Large intestine (tissue), 3 donors: ENCODE measurements around the gene PLOD2. TPM values are rescaled to one million over a fixed set of nuclear protein-coding genes. Genes with fewer than 3 reads are reported as not detected.
"Not testable (repeated sequence)": the region's sequence is repeated elsewhere in the genome, so short reads cannot be mapped to it uniquely, and the experiment has no call there.

Source experiments
- DNase-seq, 2 donors: peaks; one replicate each; pipeline versions ENCODE4 v3.0.0 to v3.0.0-alpha.2; 2013
- H3K27ac ChIP-seq: one replicate; pipeline ENCODE4 v1.5.1; 2013; ENCODE audit warnings: low read length
- H3K27me3 ChIP-seq: 2 replicates; pipeline ENCODE4 v1.6.1; 2013; ENCODE audit warnings: low read length; ENCODE audit not compliant: control insufficient read depth, insufficient read depth
- H3K36me3 ChIP-seq: 2 replicates; pipeline ENCODE4 v1.6.1; 2013; ENCODE audit warnings: low read length; ENCODE audit not compliant: control insufficient read depth, insufficient read depth
- H3K4me1 ChIP-seq: one replicate; pipeline ENCODE4 v1.6.1; 2013; ENCODE audit warnings: low read length; ENCODE audit not compliant: control insufficient read depth, insufficient read depth
- H3K4me3 ChIP-seq: one replicate; pipeline ENCODE4 v1.5.1; 2013; ENCODE audit warnings: low read length
- H3K9me3 ChIP-seq: one replicate; pipeline ENCODE4 v1.6.1; 2013; ENCODE audit warnings: mild to moderate bottlenecking, low read depth, low read length, moderate library complexity; ENCODE audit not compliant: control insufficient read depth
- WGBS: methylation state at CpG from one replicate; pipeline ENCODE4 v1.1.5; 2013; ENCODE audit warnings: low lambda C conversion rate; ENCODE audit not compliant: insufficient coverage; 5-methylcytosine and 5-hydroxymethylcytosine counted together
- polyA plus RNA-seq: library from polyadenylated mRNA; unstranded; fragments of 120-200 nt; gene quantifications from one replicate; pipeline ENCODE4 v1.2.1, GENCODE V29; 2013

The PLOD2 gene
- polyA plus RNA-seq, 1 donor, result 92.2 TPM

DNA sequence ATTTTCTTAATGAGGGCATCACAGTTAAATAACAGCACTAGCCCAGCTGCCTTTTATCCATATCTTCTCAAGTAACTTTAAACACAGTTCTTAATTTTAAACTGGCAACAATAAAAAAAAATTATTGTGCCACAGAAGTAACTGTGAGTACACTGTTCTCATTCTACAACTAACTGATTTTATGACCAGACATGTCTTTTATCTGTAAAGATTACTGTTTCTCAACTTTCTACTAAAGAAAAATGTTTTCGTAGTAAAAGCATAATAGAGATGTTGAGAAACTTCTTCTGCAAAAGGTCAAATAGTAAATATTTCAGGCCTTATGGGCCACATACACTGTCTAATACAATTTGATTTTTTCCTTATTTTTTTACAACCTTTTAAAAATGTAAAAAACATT, 32.0 kb downstream of the PLOD2 start:
- Histone ChIP-seq H3K4me3 (no peak overlapping the region), H3K27ac (peak overlapping the region; percentile 5), H3K4me1 (peaks cover 12% of the 10 kb centered on the region), H3K9me3 (no peaks in the 10 kb centered on the region), H3K36me3 (no peaks in the 10 kb centered on the region), H3K27me3 (no peaks in the 10 kb centered on the region)
- peak in 1 of 2 donors; percentile 23 for DNase-seq
- WGBS, result 0% methylated on average over 1 of the region's 1 CpG

DNA sequence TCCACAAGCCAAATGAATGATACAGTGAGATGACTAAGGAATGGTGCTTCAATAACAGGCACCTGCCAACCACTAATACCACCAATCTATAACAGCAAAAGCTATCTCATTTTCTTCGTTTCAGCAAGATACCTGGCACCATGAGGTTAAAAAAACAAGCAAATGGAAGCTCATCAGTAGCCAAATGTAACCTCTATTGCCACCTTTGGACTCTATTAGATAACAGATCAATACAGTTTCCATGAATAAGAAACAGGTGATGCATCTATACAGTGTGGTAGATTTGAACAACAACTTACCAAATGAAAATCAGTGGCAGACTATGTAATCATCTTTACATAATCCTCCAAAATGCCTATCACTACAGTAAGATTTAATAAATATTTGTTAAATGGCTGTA, 32.8 kb downstream of the PLOD2 start:
- no CpG with 5 or more reads among the region's 1 CpG for WGBS
- H3K36me3 ChIP-seq, result no peaks in the 10 kb centered on the region
- H3K4me3 ChIP-seq, result no peak overlapping the region
- no peaks in the 10 kb centered on the region for H3K27me3 ChIP-seq
- H3K27ac ChIP-seq, result no peak overlapping the region
- H3K9me3 ChIP-seq, result no peaks in the 10 kb centered on the region
- peaks cover 12% of the 10 kb centered on the region for H3K4me1 ChIP-seq
- DNase-seq, result no peak

GRCh38 chr3:146125951-146126350, 35.0 kb downstream of the PLOD2 start:
- H3K4me3 ChIP-seq, result no peak overlapping the region
- no peak overlapping the region for H3K27ac ChIP-seq
- H3K27me3 ChIP-seq, result no peaks in the 10 kb centered on the region
- H3K36me3 ChIP-seq, result peaks cover 11% of the 10 kb centered on the region
- DNase-seq, result no peak
- H3K9me3 ChIP-seq, result no peaks in the 10 kb centered on the region
- peaks cover 12% of the 10 kb centered on the region for H3K4me1 ChIP-seq

GRCh38 chr3:146124126-146124801, 36.7 kb downstream of the PLOD2 start:
- WGBS, result 73% methylated on average over 5 of the region's 6 CpGs
- DNase-seq, result no peak
- H3K4me1 ChIP-seq, result peaks cover 7% of the 10 kb centered on the region

DNA sequence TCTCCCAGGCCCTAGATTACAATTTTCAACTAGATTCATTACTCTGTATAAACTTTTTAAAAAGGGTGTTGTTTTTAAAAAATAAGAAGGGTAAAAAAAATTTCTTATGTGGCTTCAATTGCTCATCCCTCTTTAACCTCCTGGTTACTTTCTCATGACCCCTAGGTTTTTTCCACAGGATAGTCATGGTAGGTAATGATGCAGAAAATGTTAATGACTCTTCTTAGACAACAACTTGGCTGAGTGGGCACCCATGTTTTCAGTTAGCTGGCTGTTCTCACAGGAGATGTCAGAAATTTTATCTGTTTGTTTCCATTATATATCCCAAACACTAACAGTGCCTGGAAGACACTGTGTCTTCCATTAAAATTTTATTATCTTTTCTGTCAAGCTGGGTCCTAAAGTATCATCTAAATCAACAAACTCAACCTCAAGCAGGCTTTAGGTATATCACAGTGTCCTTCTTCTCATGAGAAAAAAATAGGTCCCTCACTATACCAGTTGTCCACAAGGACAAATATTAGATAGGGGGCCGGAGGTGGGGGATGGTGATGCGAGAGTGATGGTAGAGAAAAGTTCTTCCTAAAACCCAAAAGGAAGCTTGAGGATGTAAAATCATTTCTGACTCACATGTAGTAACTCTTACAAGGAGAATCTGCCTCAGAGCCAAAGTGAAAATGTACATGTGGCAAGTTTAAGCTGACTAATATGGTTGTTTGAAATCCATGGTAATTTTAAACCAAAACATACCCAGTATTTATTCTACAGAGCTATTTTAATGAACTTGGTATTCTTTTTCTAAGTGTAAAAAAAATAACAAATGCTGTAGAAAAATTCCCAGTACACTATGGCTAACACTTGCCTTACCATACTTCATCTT, 43.3 kb downstream of the PLOD2 start:
- DNase-seq, result no peak
- 100% methylated on average over 2 of the region's 2 CpGs for whole genome bisulfite sequencing
- no peak overlapping the region for H3K4me3 ChIP-seq
- H3K9me3 ChIP-seq, result peaks cover 4% of the 10 kb centered on the region
- no peaks in the 10 kb centered on the region for H3K27me3 ChIP-seq
- no peak overlapping the region for H3K27ac ChIP-seq
- H3K4me1 ChIP-seq, result no peaks in the 10 kb centered on the region
- peaks cover 30% of the 10 kb centered on the region for H3K36me3 ChIP-seq

More at GRCh38 chr3:146124126-146124801, 36.7 kb downstream of the PLOD2 start:
- Histone ChIP-seq H3K9me3 (no peaks in the 10 kb centered on the region), H3K27me3 (no peaks in the 10 kb centered on the region), H3K36me3 (peaks cover 13% of the 10 kb centered on the region), H3K4me3 (no peak overlapping the region), H3K27ac (no peak overlapping the region)

- no peak overlapping the region for H3K4me3 ChIP-seq
- H3K9me3 ChIP-seq, result peaks cover 4% of the 10 kb centered on the region
- WGBS, result 71% methylated on average over 1 of the region's 1 CpG
- no peaks in the 10 kb centered on the region for H3K4me1 ChIP-seq
- peaks cover 17% of the 10 kb centered on the region for H3K36me3 ChIP-seq
- no peak overlapping the region for H3K27ac ChIP-seq
- no peak for DNase-seq
- H3K27me3 ChIP-seq, result no peaks in the 10 kb centered on the region
Observed at GRCh38 chr3:146115619-146116018, 45.4 kb downstream of the PLOD2 start.

- not testable (repeated sequence) for H3K27me3 ChIP-seq, H3K4me1 ChIP-seq
- WGBS, result no CpG with 5 or more reads among the region's 12 CpGs
Observed at GRCh38 chr3:146113804-146114203, 47.2 kb downstream of the PLOD2 start.

GRCh38 chr3:146111337-146111736, 49.6 kb downstream of the PLOD2 start:
- H3K4me1 ChIP-seq, result no peaks in the 10 kb centered on the region
- no peak for DNase-seq
- H3K27ac ChIP-seq, result no peak overlapping the region
- H3K4me3 ChIP-seq, result no peak overlapping the region
- peaks cover 4% of the 10 kb centered on the region for H3K9me3 ChIP-seq
- H3K27me3 ChIP-seq, result no peaks in the 10 kb centered on the region
- H3K36me3 ChIP-seq, result peaks cover 17% of the 10 kb centered on the region

More at GRCh38 chr3:146113804-146114203, 47.2 kb downstream of the PLOD2 start:
- not testable (repeated sequence) for H3K27ac ChIP-seq, H3K4me3 ChIP-seq, DNase-seq, H3K9me3 ChIP-seq
- H3K36me3 ChIP-seq, result peaks cover 17% of the 10 kb centered on the region

DNA sequence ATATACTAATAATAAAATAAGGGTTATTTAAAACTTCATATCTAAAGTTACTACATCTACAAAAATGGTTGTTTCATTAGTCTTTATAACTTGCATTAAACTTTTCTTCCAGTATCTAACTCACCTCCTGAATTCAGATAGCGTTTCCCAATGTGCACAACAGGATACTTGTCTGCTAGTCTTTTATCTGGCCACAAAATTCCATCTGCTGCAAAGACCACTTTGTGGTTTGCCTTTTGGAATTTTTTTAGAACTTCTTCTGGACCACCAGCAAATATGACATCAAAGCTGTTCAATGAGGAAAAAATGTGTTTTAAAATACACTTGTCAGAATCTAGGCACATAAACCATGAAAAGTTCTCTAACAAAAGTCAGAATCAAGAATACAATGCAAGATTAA, 50.8 kb downstream of the PLOD2 start:
- peaks cover 25% of the 10 kb centered on the region for H3K36me3 ChIP-seq
- no peak overlapping the region for H3K4me3 ChIP-seq
- WGBS, result no CpG with 5 or more reads among the region's 1 CpG
- H3K4me1 ChIP-seq, result no peaks in the 10 kb centered on the region
- no peaks in the 10 kb centered on the region for H3K9me3 ChIP-seq
- no peak overlapping the region for H3K27ac ChIP-seq
- no peaks in the 10 kb centered on the region for H3K27me3 ChIP-seq
- no peak for DNase-seq

DNA sequence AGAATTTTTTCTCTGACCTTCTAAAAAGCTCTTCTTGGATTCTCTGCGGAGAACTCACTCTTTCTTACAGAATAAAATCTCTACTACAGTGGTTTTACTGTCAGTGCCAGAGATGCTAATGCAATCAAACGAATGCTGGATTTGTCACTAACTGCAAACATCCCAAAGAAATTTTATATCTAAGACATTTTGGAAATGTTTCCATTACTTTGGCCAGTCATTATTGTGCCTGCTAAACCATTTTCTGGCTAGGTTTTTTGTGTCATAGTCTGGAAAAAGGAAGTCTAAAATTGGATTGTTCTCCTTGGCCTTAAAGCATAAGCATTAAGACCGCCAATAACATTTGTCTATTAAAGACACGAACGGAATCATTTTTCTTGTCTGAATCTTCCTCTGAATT, 54.0 kb downstream of the PLOD2 start:
- Histone ChIP-seq H3K36me3 (peaks cover 30% of the 10 kb centered on the region), H3K27me3 (no peaks in the 10 kb centered on the region), H3K4me1 (no peaks in the 10 kb centered on the region), H3K9me3 (no peaks in the 10 kb centered on the region), H3K4me3 (no peak overlapping the region), H3K27ac (no peak overlapping the region)
- WGBS, result 90% methylated on average over 4 of the region's 5 CpGs
- no peak for DNase-seq
